ENCODE measurements around the gene FOXN4. TPM values are rescaled to one million over a fixed set of nuclear protein-coding genes. Genes with fewer than 3 reads are reported as not detected.

The FOXN4 gene
- polyA plus RNA-seq, 1 donor from 2014 or later: 0.14 TPM

- H3K79me2 ChIP-seq (replicated peaks; ENCODE audit: insufficient read depth, low read length): no peaks in the 10 kb centered on the region
- no peak overlapping the region for H3K27ac ChIP-seq (ENCODE audit: low read length)
Observed at GRCh38 chr12:109255377-109255776, 53.7 kb downstream of the FOXN4 start.

GRCh38 chr12:109253913-109254544, 55.1 kb downstream of the FOXN4 start:
- no peaks in the 10 kb centered on the region for H3K27me3 ChIP-seq (ENCODE audit: insufficient read depth, low read depth, low read length)
- no peaks in the 10 kb centered on the region for H3K36me3 ChIP-seq (ENCODE audit: insufficient read depth, low read length)
- H3K4me2 ChIP-seq (ENCODE audit: low read length): no peak overlapping the region
- H3K27ac ChIP-seq (ENCODE audit: low read length): no peak overlapping the region
- no peaks in the 10 kb centered on the region for H4K20me1 ChIP-seq (ENCODE audit: insufficient read depth)
- H3K79me2 ChIP-seq (replicated peaks; ENCODE audit: insufficient read depth, low read length): no peaks in the 10 kb centered on the region
- H3K9ac ChIP-seq (ENCODE audit: low read length): no peak overlapping the region
- no peak overlapping the region for H2AFZ ChIP-seq (ENCODE audit: low read depth, low read length)
- no peak overlapping the region for H3K4me3 ChIP-seq (ENCODE audit: low read length)
- no peaks in the 10 kb centered on the region for H3K9me2 ChIP-seq (ENCODE audit: insufficient read depth, low read length)
- no peaks in the 10 kb centered on the region for H3F3A ChIP-seq (ENCODE audit: insufficient read depth, low read length, poor library complexity, severe bottlenecking)
- TF ChIP-seq SMC3 (conservative IDR thresholded peaks at IDR 0.05; ENCODE audit: poor library complexity) (no peak), CTCF (IDR thresholded peaks at IDR 0.05; ENCODE audit: poor library complexity, severe bottlenecking) (no peak), TAF1 (IDR thresholded peaks at IDR 0.05; ENCODE audit: low read depth) (no peak)
- H3K9me3 ChIP-seq (ENCODE audit: low read length): peaks cover 4% of the 10 kb centered on the region

More at GRCh38 chr12:109255377-109255776, 53.7 kb downstream of the FOXN4 start:
- Histone ChIP-seq H3F3A (ENCODE audit: insufficient read depth, low read length, poor library complexity, severe bottlenecking) (no peaks in the 10 kb centered on the region), H3K4me3 (ENCODE audit: low read length) (no peak overlapping the region), H3K27me3 (ENCODE audit: insufficient read depth, low read depth, low read length) (no peaks in the 10 kb centered on the region), H3K9ac (ENCODE audit: low read length) (no peak overlapping the region), H3K9me3 (ENCODE audit: low read length) (peaks cover 4% of the 10 kb centered on the region), H3K9me2 (ENCODE audit: insufficient read depth, low read length) (no peaks in the 10 kb centered on the region), H3K4me2 (ENCODE audit: low read length) (no peak overlapping the region), H3K36me3 (ENCODE audit: insufficient read depth, low read length) (no peaks in the 10 kb centered on the region), H2AFZ (ENCODE audit: low read depth, low read length) (no peak overlapping the region), H4K20me1 (ENCODE audit: insufficient read depth) (no peaks in the 10 kb centered on the region)
- no peak for TF ChIP-seq EP300 (conservative IDR thresholded peaks at IDR 0.05; ENCODE audit: poor library complexity, severe bottlenecking)
- TF ChIP-seq SMC3 (conservative IDR thresholded peaks at IDR 0.05; ENCODE audit: poor library complexity): no peak
- no peak for TF ChIP-seq POLR2AphosphoS5 (IDR thresholded peaks at IDR 0.05)
- TF ChIP-seq CTCF (IDR thresholded peaks at IDR 0.05; ENCODE audit: poor library complexity, severe bottlenecking): no peak
- no peak for TF ChIP-seq EZH2 (IDR thresholded peaks at IDR 0.05; ENCODE audit: borderline replicate concordance, insufficient read depth, low read length, poor library complexity, severe bottlenecking)
- no peak for TF ChIP-seq RAD21 (conservative IDR thresholded peaks at IDR 0.05)
- no peak for TF ChIP-seq TAF1 (IDR thresholded peaks at IDR 0.05; ENCODE audit: low read depth)
- TF ChIP-seq REST (IDR thresholded peaks at IDR 0.05; ENCODE audit: borderline replicate concordance): no peak
- TF ChIP-seq MXI1 (conservative IDR thresholded peaks at IDR 0.05; ENCODE audit: poor library complexity, severe bottlenecking): no peak

Measured in neural cell (in vitro differentiated cells).